HFFc6 (cell line): ENCODE data around the gene FAM20B. TPM values are rescaled to one million over a fixed set of nuclear protein-coding genes. Genes with fewer than 3 reads are reported as not detected.

Source experiments
- DNase-seq: peaks from one replicate; pipeline ENCODE4 v3.0.0-alpha.2; 2018
- H3K27ac Mint-ChIP-seq: 2 replicates; pipeline ENCODE4 v1.8.0; 2020; ENCODE audit warnings: mild to moderate bottlenecking, mixed read lengths
- H3K27me3 Mint-ChIP-seq: 2 replicates; pipeline ENCODE4 v1.8.0; 2021; ENCODE audit warnings: mild to moderate bottlenecking, moderate library complexity, mixed read lengths; ENCODE audit not compliant: insufficient read depth
- H3K36me3 Mint-ChIP-seq: 2 replicates; pipeline ENCODE4 v1.8.0; 2021; ENCODE audit warnings: low read depth, mixed read lengths
- H3K4me1 Mint-ChIP-seq: 2 replicates; pipeline ENCODE4 v1.8.0; 2020; ENCODE audit warnings: low read depth, mixed read lengths
- H3K4me3 Mint-ChIP-seq: 2 replicates; pipeline ENCODE4 v1.8.0; 2020; ENCODE audit warnings: mild to moderate bottlenecking, moderate library complexity, mixed read lengths
- H3K9me3 Mint-ChIP-seq: 2 replicates; pipeline ENCODE4 v1.8.0; 2020; ENCODE audit warnings: mild to moderate bottlenecking, mixed read lengths
- total RNA-seq, 6 experiments: library from RNA; stranded (reverse); fragmentation: NEBNext Ultra II Directional; extraction: Animal tissue kit (Norgen Biotek cat#: 25700); gene quantifications; 2 replicates in 1 of 6; 3 replicates in 5 of 6; pipeline ENCODE4 v1.2.3, GENCODE V29; 2021
- TF ChIP-seq, protein P1 (sequence below): fragments of 200-600 bp; sonication (generic); IDR thresholded peaks from 2 replicates; pipeline ENCODE4 v1.5.0; 2021; ENCODE audit warnings: antibody characterized with exemption, mild to moderate bottlenecking

The FAM20B gene
- total RNA-seq, 6 experiments from 2014 or later, result 58.4 to 65.7 (median 61.5) TPM

DNA sequence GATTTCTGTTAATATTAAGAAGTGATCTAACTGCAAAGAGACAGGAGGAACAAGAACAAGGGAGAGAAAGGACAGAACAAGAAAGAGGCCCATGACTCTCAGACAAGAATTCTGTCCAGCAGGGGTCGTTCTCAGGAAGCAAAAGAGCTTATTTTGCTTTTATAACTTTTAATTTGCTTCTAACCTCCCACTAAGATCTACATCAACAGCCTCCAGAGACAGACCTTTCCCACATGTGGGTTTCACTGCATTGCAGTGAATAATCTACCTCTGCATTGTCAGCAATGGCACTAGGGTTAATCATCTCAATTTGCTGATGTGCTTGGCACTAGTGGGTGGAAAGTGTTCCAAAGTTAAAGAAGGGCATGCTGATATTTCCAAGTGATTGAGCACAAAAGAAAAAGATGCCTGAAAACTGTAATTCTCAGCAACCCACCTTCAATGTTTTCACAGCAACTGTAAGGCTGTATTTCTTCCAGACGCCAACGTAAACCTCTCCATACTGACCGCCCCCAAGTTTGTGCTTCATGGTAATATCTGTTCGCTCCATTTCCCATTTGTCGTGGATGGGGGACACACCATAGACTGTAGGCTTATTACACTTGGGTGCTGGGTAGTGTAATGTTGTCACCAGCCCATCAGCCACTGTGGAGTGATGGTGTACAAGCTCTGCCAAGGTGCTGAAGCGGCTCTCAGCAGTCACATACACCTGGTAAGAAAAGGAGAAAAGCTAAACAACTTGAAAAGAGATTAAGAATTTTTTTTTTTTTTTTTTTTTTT lies 95.7 kb downstream of the FAM20B start:
- Mint-ChIP-seq H3K9me3 (no peaks in the 10 kb centered on the region), H3K4me3 (no peak overlapping the region), H3K27me3 (peaks cover 5% of the 10 kb centered on the region; the same call in 1 of the 2 replicates), H3K4me1 (peaks cover 42% of the 10 kb centered on the region), H3K36me3 (peaks cover 61% of the 10 kb centered on the region), H3K27ac (peak overlapping the region; percentile 39)
- TF ChIP-seq, protein P1, sequence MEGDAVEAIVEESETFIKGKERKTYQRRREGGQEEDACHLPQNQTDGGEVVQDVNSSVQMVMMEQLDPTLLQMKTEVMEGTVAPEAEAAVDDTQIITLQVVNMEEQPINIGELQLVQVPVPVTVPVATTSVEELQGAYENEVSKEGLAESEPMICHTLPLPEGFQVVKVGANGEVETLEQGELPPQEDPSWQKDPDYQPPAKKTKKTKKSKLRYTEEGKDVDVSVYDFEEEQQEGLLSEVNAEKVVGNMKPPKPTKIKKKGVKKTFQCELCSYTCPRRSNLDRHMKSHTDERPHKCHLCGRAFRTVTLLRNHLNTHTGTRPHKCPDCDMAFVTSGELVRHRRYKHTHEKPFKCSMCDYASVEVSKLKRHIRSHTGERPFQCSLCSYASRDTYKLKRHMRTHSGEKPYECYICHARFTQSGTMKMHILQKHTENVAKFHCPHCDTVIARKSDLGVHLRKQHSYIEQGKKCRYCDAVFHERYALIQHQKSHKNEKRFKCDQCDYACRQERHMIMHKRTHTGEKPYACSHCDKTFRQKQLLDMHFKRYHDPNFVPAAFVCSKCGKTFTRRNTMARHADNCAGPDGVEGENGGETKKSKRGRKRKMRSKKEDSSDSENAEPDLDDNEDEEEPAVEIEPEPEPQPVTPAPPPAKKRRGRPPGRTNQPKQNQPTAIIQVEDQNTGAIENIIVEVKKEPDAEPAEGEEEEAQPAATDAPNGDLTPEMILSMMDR, result peak; percentile 86
- peak; percentile 39 for DNase-seq

GRCh38 chr1:179124873-179125272 lies 99.2 kb downstream of the FAM20B start:
- peak; percentile 66 for DNase-seq
- peak overlapping the region; percentile 30 for H3K4me3 Mint-ChIP-seq
- no peaks in the 10 kb centered on the region for H3K27me3 Mint-ChIP-seq
- no peaks in the 10 kb centered on the region for H3K9me3 Mint-ChIP-seq
- peak overlapping the region; percentile 78 for H3K27ac Mint-ChIP-seq
- peaks cover 38% of the 10 kb centered on the region for H3K36me3 Mint-ChIP-seq
- H3K4me1 Mint-ChIP-seq, result peaks cover 71% of the 10 kb centered on the region
- TF ChIP-seq, protein P1, result no peak

Other genes with a start within 250 kb of the FAM20B start
- not detected for gene ANGPTL1, start 154.8 kb upstream of the FAM20B start, total RNA-seq
- 10 to 100 TPM; 21.4 to 27.6 (median 24.5) TPM for gene TOR3A, start 56.2 kb downstream of the FAM20B start, total RNA-seq
- 10 to 100 TPM; 54.1 to 65.9 (median 61.2) TPM for gene ABL2, start 203.8 kb downstream of the FAM20B start, total RNA-seq